ENCODE data around the gene ZNF705A. TPM values are rescaled to one million over a fixed set of nuclear protein-coding genes. Genes with fewer than 3 reads are reported as not detected.

ZNF705A gene
- total RNA-seq, 1 experiment from 2014 or later: not detected

DNA sequence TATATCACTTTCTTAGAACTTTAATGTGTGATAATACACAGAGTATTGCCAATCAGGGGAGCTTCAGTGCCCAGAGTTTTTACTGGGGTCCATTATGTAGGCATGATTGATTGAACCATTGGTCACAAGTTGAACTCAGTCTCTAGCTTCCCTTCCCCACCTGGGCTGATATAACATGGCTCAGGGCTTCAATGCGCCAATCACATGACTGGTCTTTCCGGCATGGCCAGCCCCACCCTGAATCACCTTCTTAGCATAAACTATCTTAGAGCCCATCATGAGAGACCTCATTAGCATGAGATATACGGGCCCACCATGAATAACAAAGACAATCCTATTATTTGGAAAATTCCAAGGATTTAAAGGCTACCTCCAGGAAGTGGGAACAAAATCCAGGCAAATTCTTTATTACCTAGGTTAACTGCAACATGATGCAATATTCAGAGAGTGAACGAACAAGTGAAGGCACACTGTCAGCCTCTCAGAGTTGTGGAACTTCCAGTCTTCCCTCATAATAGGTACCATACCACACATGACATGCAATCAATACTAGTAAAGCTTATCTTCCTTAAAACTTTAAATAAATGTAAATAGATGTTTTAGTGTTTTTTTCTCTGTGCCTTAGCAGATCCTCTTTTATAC is 36.6 kb upstream of the ZNF705A start:
- CTCF ChIA-PET: no interaction called here
- POLR2A ChIA-PET: no interaction called here
- no peaks in the 10 kb centered on the region for H3K36me3 ChIP-seq (ENCODE audit: control insufficient read depth, insufficient read depth, low read length)
- no peak overlapping the region for H3K27ac ChIP-seq (ENCODE audit: low read length)
- no peaks in the 10 kb centered on the region for H3K27me3 ChIP-seq (ENCODE audit: control insufficient read depth, insufficient read depth, low read length)
- H3K4me3 ChIP-seq (ENCODE audit: low read depth in 2 of 2, low read length in 2 of 2): no peak overlapping the region
- BruUV-seq (replicated peaks): no TSS peak
- H3K4me1 ChIP-seq (ENCODE audit: control insufficient read depth, insufficient read depth, low read length): no peaks in the 10 kb centered on the region
- DNase-seq (ENCODE audit: low read depth, low spot score): no peak
- H3K9me3 ChIP-seq (ENCODE audit: control insufficient read depth, insufficient read depth, low read depth, low read length): no peaks in the 10 kb centered on the region
- no peak for ATAC-seq
- TF ChIP-seq SIN3A (IDR thresholded peaks at IDR 0.05; ENCODE audit: borderline replicate concordance, insufficient read depth, low read depth, low read length) (no peak), REST (IDR thresholded peaks at IDR 0.05; ENCODE audit: insufficient read depth in 1 of 2, low read depth in 2 of 2, low read length in 1 of 2) (no peak), TCF7L2 (IDR thresholded peaks at IDR 0.05; ENCODE audit: low read depth, low read length) (no peak), CTCF (IDR thresholded peaks at IDR 0.05) (no peak), POLR2AphosphoS5 (IDR thresholded peaks at IDR 0.05; ENCODE audit: low read depth, low read length) (no peak)
- intact Hi-C loops (cut with micrococcal nuclease; ENCODE audit: unreplicated experiment) (no loop called here), in situ Hi-C loops (cut with HindIII; ENCODE audit: low pct_unique_long_range_greater_than_20kb, low sequenced_read_pairs) (no loop called here)

DNA sequence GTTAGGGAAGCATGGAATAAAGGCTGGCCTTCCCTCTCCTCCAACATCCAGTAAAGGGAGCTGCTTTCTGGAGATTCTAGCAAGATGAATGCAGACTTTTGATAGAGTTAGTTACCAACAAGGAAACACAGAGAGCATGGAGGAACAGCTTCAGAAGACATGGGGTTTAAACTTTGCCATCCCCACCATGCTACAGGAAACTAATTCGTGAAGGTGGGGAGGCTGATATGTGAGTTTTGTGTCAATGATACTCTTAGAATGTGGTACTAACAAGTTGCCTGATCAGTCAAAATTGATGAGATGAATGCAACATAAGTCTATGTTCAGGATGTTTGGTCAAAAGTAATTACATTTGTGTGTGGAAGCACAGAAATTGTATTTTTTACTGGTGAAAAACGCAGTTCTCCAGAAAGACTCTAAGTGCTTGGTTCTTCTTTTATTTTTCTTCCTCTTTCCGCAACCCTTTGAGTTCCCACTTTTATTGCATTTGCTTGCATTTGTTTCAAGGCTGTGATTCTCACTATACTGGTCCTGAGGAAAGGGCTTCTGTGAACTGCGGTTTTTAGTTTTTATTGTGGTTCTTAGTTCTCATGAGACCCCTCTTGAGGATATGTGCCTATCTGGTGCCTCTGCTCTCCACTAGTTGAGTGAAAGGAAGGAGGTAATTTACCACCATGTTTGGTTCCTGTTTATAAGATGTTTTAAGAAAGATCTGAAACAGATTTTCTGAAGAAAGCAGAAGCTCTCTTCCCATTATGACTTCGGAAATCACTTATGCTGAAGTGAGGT is 33.5 kb upstream of the ZNF705A start, which contains the start of gene CLEC4A:
Gene CLEC4A (plus strand): TSS at position 494 of the 789 bp plus-strand sequence. CDS start 262 bp downstream, at position 756.
- Histone ChIP-seq H3K9me3 (ENCODE audit: control insufficient read depth, insufficient read depth, low read depth, low read length) (no peaks in the 10 kb centered on the region), H3K27ac (ENCODE audit: low read length) (no peak within 1 kb of the TSS), H3K27me3 (ENCODE audit: control insufficient read depth, insufficient read depth, low read length) (no peaks in the 10 kb centered on the region), H3K4me1 (ENCODE audit: control insufficient read depth, insufficient read depth, low read length) (no peaks in the 10 kb centered on the region), H3K36me3 (ENCODE audit: control insufficient read depth, insufficient read depth, low read length) (no peaks in the 10 kb centered on the region), H3K4me3 (ENCODE audit: low read depth in 2 of 2, low read length in 2 of 2) (no peak within 1 kb of the TSS)
- intact Hi-C loops (cut with micrococcal nuclease; ENCODE audit: unreplicated experiment) (no loop called here), in situ Hi-C loops (cut with HindIII; ENCODE audit: low pct_unique_long_range_greater_than_20kb, low sequenced_read_pairs) (no loop called here)
- TF ChIP-seq POLR2AphosphoS5 (IDR thresholded peaks at IDR 0.05; ENCODE audit: low read depth, low read length): no peak
- ATAC-seq (no peak), DNase-seq (ENCODE audit: low read depth, low spot score) (no peak)
- no TSS peak for BruUV-seq (replicated peaks)
- CTCF ChIA-PET: no interaction called here
- POLR2A ChIA-PET: no interaction called here

DNA sequence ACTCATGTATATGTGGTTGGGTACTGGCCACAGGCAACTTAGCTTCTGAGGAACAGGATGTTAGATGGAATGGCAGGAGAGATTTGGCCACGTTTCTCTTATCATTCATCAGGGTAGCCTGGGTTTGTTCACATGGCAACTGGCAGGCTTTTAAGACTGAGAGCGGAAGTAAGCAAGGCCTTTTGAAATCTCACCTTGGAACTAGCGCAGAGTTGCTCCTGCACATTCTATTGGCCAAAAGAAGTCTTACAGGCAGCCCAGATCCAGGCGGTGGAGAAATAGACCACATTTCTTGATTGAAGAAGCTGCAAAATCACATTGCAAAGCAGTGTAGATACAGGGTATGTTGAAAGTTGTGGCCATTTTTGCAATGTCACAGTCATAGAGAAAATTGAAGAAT is 29.7 kb upstream of the ZNF705A start:
- Histone ChIP-seq H3K27ac (ENCODE audit: low read length) (no peak overlapping the region), H3K36me3 (ENCODE audit: control insufficient read depth, insufficient read depth, low read length) (no peaks in the 10 kb centered on the region), H3K27me3 (ENCODE audit: control insufficient read depth, insufficient read depth, low read length) (no peaks in the 10 kb centered on the region), H3K4me3 (ENCODE audit: low read depth in 2 of 2, low read length in 2 of 2) (no peak overlapping the region), H3K4me1 (ENCODE audit: control insufficient read depth, insufficient read depth, low read length) (no peaks in the 10 kb centered on the region), H3K9me3 (ENCODE audit: control insufficient read depth, insufficient read depth, low read depth, low read length) (no peaks in the 10 kb centered on the region)
- CTCF ChIA-PET: no interaction called here
- in situ Hi-C loops (cut with HindIII; ENCODE audit: low pct_unique_long_range_greater_than_20kb, low sequenced_read_pairs) (no loop called here), intact Hi-C loops (cut with micrococcal nuclease; ENCODE audit: unreplicated experiment) (no loop called here)
- TF ChIP-seq CTCF (IDR thresholded peaks at IDR 0.05) (no peak), POLR2AphosphoS5 (IDR thresholded peaks at IDR 0.05; ENCODE audit: low read depth, low read length) (no peak), TCF7L2 (IDR thresholded peaks at IDR 0.05; ENCODE audit: low read depth, low read length) (no peak), SIN3A (IDR thresholded peaks at IDR 0.05; ENCODE audit: borderline replicate concordance, insufficient read depth, low read depth, low read length) (no peak), REST (IDR thresholded peaks at IDR 0.05; ENCODE audit: insufficient read depth in 1 of 2, low read depth in 2 of 2, low read length in 1 of 2) (no peak)
- POLR2A ChIA-PET: no interaction called here
- ATAC-seq: no peak
- DNase-seq (ENCODE audit: low read depth, low spot score): no peak
- no TSS peak for BruUV-seq (replicated peaks)
